Esophagus squamous epithelium (tissue), 5 donors: ENCODE data around the gene THBS2. TPM values are rescaled to one million over a fixed set of nuclear protein-coding genes. Genes with fewer than 3 reads are reported as not detected.

ENCODE experiments used
- DNase-seq: peaks from one replicate; lab custom pipeline; 2025; lab: John Stamatoyannopoulos, UW
- H3K27ac ChIP-seq, 4 donors: fragments of 200-600 bp; sonication (generic); one replicate each; pipeline ENCODE4 v1.5.1; 2016 to 2019; ENCODE audit warnings: mild to moderate bottlenecking in 1 of 4
- H3K27me3 ChIP-seq, 4 donors: fragments of 200-600 bp; sonication (generic); 1 replicate in 3 of 4; 2 replicates in 1 of 4; pipeline versions ENCODE4 v1.5.1 to v1.6.0; 2017 to 2021; ENCODE audit warnings: antibody characterized with exemption in 1 of 4
- H3K36me3 ChIP-seq, 3 donors: fragments of 200-600 bp; sonication (generic); one replicate each; pipeline ENCODE4 v1.5.1; 2016 to 2019
- H3K4me1 ChIP-seq, 3 donors: fragments of 200-600 bp; sonication (generic); one replicate each; pipeline ENCODE4 v1.5.1; 2017 to 2019
- H3K4me3 ChIP-seq, 4 donors: fragments of 200-600 bp; sonication (generic); 1 replicate in 3 of 4; 2 replicates in 1 of 4; pipeline ENCODE4 v1.5.1; 2016 to 2019; ENCODE audit warnings: mild to moderate bottlenecking in 2 of 4, moderate library complexity in 1 of 4
- H3K9me3 ChIP-seq, 3 donors: fragments of 200-600 bp; sonication (generic); one replicate each; pipeline ENCODE4 v1.5.1; 2016 to 2019
- CTCF ChIP-seq, 6 experiments: fragments of 450-650 bp in 4 of 6; fragments of 200-600 bp in 2 of 6; sonication (generic) in 2 of 6; IDR thresholded peaks; one replicate each; pipeline ENCODE4 v1.5.1; 2016 to 2019; ENCODE audit warnings: antibody characterized with exemption in 6 of 6, mild to moderate bottlenecking in 4 of 6, moderate library complexity in 4 of 6
- POLR2A ChIP-seq, 4 donors: fragments of 450-650 bp; IDR thresholded peaks; one replicate each; pipeline ENCODE4 v1.6.1; 2017; ENCODE audit warnings: antibody characterized with exemption in 4 of 4, mild to moderate bottlenecking in 4 of 4, moderate library complexity in 3 of 4
- WGBS, 2 donors: methylation state at CpG; one replicate each; pipeline ENCODE4 v1.1.5; 2018; 5-methylcytosine and 5-hydroxymethylcytosine counted together
- intact Hi-C: fragments of 100-400 bp; cut with DNase I; formaldehyde crosslinking; loops from one replicate; pipeline ENCODE4 v1.15.0; 2022
- total RNA-seq, 4 donors: library from RNA; depleted of rRNA; stranded (reverse); fragments of >200 nt; gene quantifications; one replicate each; pipeline ENCODE4 v1.1.0, GENCODE V29; 2016
- donor health status: DM: yes; HTN: yes; CAD: no.

Gene THBS2
- total RNA-seq, 4 donors from 2014 or later, result 4.3 to 35.7 (median 25.5) TPM

GRCh38 chr6:169238766-169239165, 14.9 kb downstream of the THBS2 start:
- H3K27ac ChIP-seq, result no peak overlapping the region
- DNase-seq, result no peak
- 82 to 84% methylated on average over 7 to 8 of the region's 8 CpGs for WGBS, 2 donors
- intact Hi-C loops, result no loop called here
- peaks cover 0 to 20% (median 0%) of the 10 kb centered on the region in 3 donors for H3K36me3 ChIP-seq
- TF ChIP-seq POLR2A (IDR thresholded peaks at IDR 0.05) (no peak), CTCF (IDR thresholded peaks at IDR 0.05) (no peak)
- H3K4me3 ChIP-seq, result no peak overlapping the region
- no peaks in the 10 kb centered on the region for H3K9me3 ChIP-seq
- peaks cover 0 to 10% (median 0%) of the 10 kb centered on the region in 3 donors for H3K4me1 ChIP-seq
- H3K27me3 ChIP-seq, result no peaks in the 10 kb centered on the region

- TF ChIP-seq CTCF (IDR thresholded peaks at IDR 0.05), result no peak
- TF ChIP-seq POLR2A (IDR thresholded peaks at IDR 0.05), result no peak
- H3K9me3 ChIP-seq, result no peaks in the 10 kb centered on the region
- no peak for DNase-seq
- peaks cover 0 to 32% (median 0%) of the 10 kb centered on the region in 3 donors for H3K36me3 ChIP-seq
- no peak overlapping the region for H3K4me3 ChIP-seq
- WGBS, 2 donors, result 90 to 100% methylated on average over 2 to 5 of the region's 25 CpGs
- H3K4me1 ChIP-seq, result peaks cover 0 to 10% (median 0%) of the 10 kb centered on the region in 3 donors
- H3K27ac ChIP-seq, result no peak overlapping the region
- intact Hi-C loops, result no loop called here
- no peaks in the 10 kb centered on the region for H3K27me3 ChIP-seq
Measured at GRCh38 chr6:169237496-169238134, 16.0 kb downstream of the THBS2 start.

GRCh38 chr6:169236988-169237387, 16.7 kb downstream of the THBS2 start:
- TF ChIP-seq POLR2A (IDR thresholded peaks at IDR 0.05), result no peak
- TF ChIP-seq CTCF (IDR thresholded peaks at IDR 0.05), result no peak
- Histone ChIP-seq H3K9me3 (no peaks in the 10 kb centered on the region), H3K27ac (no peak overlapping the region), H3K36me3 (peaks cover 0 to 38% (median 0%) of the 10 kb centered on the region in 3 donors), H3K4me3 (no peak overlapping the region), H3K4me1 (peaks cover 0 to 10% (median 0%) of the 10 kb centered on the region in 3 donors), H3K27me3 (no peaks in the 10 kb centered on the region)
- DNase-seq, result no peak
- 95% methylated on average over 8 of the region's 17 CpGs; no CpG with 5 or more reads in 1 of the 2 donors for WGBS, 2 donors
- intact Hi-C loops, result no loop called here

- 84 to 93% methylated on average over 7 of the region's 8 CpGs for WGBS, 2 donors
- no peak for DNase-seq
- H3K27ac ChIP-seq, result no peak overlapping the region
Measured at GRCh38 chr6:169236545-169236944, 17.1 kb downstream of the THBS2 start.

More at GRCh38 chr6:169236545-169236944, 17.1 kb downstream of the THBS2 start:
- H3K4me3 ChIP-seq, result no peak overlapping the region
- intact Hi-C loops, result no loop called here
- peaks cover 0 to 42% (median 0%) of the 10 kb centered on the region in 3 donors for H3K36me3 ChIP-seq
- no peaks in the 10 kb centered on the region for H3K27me3 ChIP-seq
- TF ChIP-seq POLR2A (IDR thresholded peaks at IDR 0.05) (no peak), CTCF (IDR thresholded peaks at IDR 0.05) (no peak)
- H3K9me3 ChIP-seq, result no peaks in the 10 kb centered on the region
- peaks cover 0 to 10% (median 0%) of the 10 kb centered on the region in 3 donors for H3K4me1 ChIP-seq
